G401 (cell line): ENCODE measurements around the gene VPS25. TPM values are rescaled to one million over a fixed set of nuclear protein-coding genes. Genes with fewer than 3 reads are reported as not detected.

Experiments
- DNase-seq: peaks from one replicate; pipeline ENCODE4 v3.0.0-alpha.2; 2015; ENCODE audit warnings: low spot score
- in situ Hi-C: cut with HindIII; loops from 2 replicates; pipeline ENCODE4 v1.10.0; 2016; ENCODE audit warnings: low sequenced_read_pairs, mixed read lengths
- total RNA-seq: library from RNA; depleted of rRNA; stranded (reverse); fragments of >200 nt; shearing (Covaris generic); gene quantifications from 2 replicates; pipeline ENCODE4 v1.2.3, GENCODE V29; 2014

VPS25 gene
- total RNA-seq, 1 experiment from 2014 or later = 199 TPM

- in situ Hi-C loops = no loop called here
- no peak for DNase-seq
Observed at GRCh38 chr17:42784811-42785592, 11.8 kb downstream of the VPS25 start.

- no peak for DNase-seq
- in situ Hi-C loops = no loop called here
Observed at GRCh38 chr17:42787266-42787665, 14.0 kb downstream of the VPS25 start.

- in situ Hi-C loops = no loop called here
Observed at GRCh38 chr17:42791948-42792347, 18.7 kb downstream of the VPS25 start.

GRCh38 chr17:42792545-42792944, 19.3 kb downstream of the VPS25 start:
- no peak for DNase-seq
- in situ Hi-C loops = no loop called here

More at GRCh38 chr17:42791948-42792347, 18.7 kb downstream of the VPS25 start:
- DNase-seq = no peak

GRCh38 chr17:42795061-42795460, 21.8 kb downstream of the VPS25 start:
- DNase-seq = no peak
- in situ Hi-C loops = no loop called here

- no peak for DNase-seq
- in situ Hi-C loops = no loop called here
Observed at GRCh38 chr17:42795465-42795864, 22.2 kb downstream of the VPS25 start.

GRCh38 chr17:42796066-42796758, 23.0 kb downstream of the VPS25 start:
- in situ Hi-C loops = no loop called here

GRCh38 chr17:42797067-42798007, 24.1 kb downstream of the VPS25 start:
- no peak for DNase-seq

More at GRCh38 chr17:42796066-42796758, 23.0 kb downstream of the VPS25 start:
- no peak for DNase-seq

GRCh38 chr17:42798011-42798382, 24.7 kb downstream of the VPS25 start:
- no peak for DNase-seq
- in situ Hi-C loops = no loop called here

More at GRCh38 chr17:42797067-42798007, 24.1 kb downstream of the VPS25 start:
- in situ Hi-C loops = no loop called here

GRCh38 chr17:42798383-42799380, 25.4 kb downstream of the VPS25 start, which contains the start of the genes CNTD1 and COA3:
Gene CNTD1 (plus strand): TSS chr17:42798861. CDS start chr17:42799068, 207 bp downstream.
Gene COA3 (minus strand): TSS chr17:42798704. CDS start chr17:42798681, 23 bp downstream.
- in situ Hi-C loops = no loop called here
- DNase-seq = peak; percentile 88

- no peak for DNase-seq
- in situ Hi-C loops = no loop called here
Observed at GRCh38 chr17:42803074-42803883, 30.0 kb downstream of the VPS25 start.

- DNase-seq = no peak
Observed at GRCh38 chr17:42804918-42805367, 31.7 kb downstream of the VPS25 start.

GRCh38 chr17:42806249-42806648, 33.0 kb downstream of the VPS25 start:
- in situ Hi-C loops = no loop called here
- no peak for DNase-seq

More at GRCh38 chr17:42804918-42805367, 31.7 kb downstream of the VPS25 start:
- in situ Hi-C loops = no loop called here

GRCh38 chr17:42809250-42809649, 36.0 kb downstream of the VPS25 start:
- peak; percentile 74 for DNase-seq
- in situ Hi-C loops = no loop called here

GRCh38 chr17:42814633-42815399, 41.6 kb downstream of the VPS25 start:
- no peak for DNase-seq
- in situ Hi-C loops = no loop called here

- in situ Hi-C loops = no loop called here
- no peak for DNase-seq
Observed at GRCh38 chr17:42817866-42818265, 44.6 kb downstream of the VPS25 start.
